Measurements from ENCODE around the gene HLA-DRA.

HLA-DRA gene

GRCh38 chr6:32475392-32476206 is 35.9 kb downstream of the HLA-DRA start:
- TF ChIP-seq POLR2A (IDR thresholded peaks at IDR 0.05; ENCODE audit: low read depth, low read length) = no peak
- FAIRE-seq (no peak), DNase-seq (ENCODE audit: insufficient read length, low spot score) (no peak)

DNA sequence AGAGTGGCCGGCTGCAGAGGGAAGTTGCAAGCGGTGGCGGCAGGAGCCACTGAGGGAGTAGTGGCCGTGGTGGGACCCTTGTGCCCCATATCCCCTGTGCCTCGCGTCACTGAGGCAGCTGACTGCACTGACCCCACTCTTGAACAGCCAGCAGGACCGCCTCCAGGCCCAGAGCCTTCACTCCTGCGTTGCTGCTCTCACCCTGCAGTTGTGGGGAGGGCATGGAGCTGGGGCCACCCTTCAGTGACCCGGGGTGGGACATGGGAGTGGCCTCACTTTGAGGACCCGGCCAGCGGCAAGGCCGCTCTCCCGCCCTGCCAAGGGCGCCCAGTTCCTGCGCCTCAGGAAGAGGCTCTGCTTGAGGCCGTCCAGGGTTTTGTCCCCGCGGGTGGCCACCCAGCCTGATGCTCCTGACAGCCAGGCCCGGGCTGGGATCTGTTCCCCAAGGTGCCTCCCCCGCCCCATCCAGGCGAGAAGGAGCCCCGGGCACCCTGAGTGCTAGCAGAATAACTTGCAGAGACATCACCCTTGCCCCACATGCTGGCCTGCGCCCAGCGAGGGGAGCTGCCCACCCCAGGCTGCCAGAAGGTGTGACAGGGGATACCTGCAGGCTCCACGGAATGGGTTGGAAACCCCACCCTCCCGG is 44.4 kb downstream of the HLA-DRA start:
- DNase-seq (ENCODE audit: insufficient read length, low spot score) (no peak), FAIRE-seq (no peak)
- TF ChIP-seq POLR2A (IDR thresholded peaks at IDR 0.05; ENCODE audit: low read depth, low read length) = no peak

- no peak for FAIRE-seq
- no peak for TF ChIP-seq POLR2A (IDR thresholded peaks at IDR 0.05; ENCODE audit: low read depth, low read length)
- DNase-seq (ENCODE audit: insufficient read length, low spot score) = no peak
These were observed 44.9 kb downstream of the HLA-DRA start for GRCh38 chr6:32484614-32484998.

DNA sequence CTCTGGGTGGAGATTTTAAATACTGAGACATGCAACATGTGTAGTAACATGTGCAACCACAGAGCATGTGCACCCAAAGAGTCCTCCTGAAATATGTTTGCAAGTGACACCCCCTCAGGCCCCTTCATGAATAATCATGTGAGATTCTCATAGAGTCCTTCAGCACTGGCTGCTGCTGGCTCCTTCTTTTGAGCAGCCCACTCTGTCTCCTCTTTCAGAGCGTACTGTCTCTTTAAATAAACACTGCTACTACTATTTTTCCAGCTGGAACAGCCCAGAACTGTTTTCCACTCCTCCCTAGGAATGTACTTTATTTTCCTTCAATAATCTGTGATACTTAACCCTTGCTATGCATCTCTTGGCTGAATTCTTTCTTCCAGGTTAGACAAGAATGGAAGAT is 48.4 kb downstream of the HLA-DRA start:
- FAIRE-seq (no peak), DNase-seq (ENCODE audit: insufficient read length, low spot score) (no peak)
- TF ChIP-seq POLR2A (IDR thresholded peaks at IDR 0.05; ENCODE audit: low read depth, low read length) = no peak

DNA sequence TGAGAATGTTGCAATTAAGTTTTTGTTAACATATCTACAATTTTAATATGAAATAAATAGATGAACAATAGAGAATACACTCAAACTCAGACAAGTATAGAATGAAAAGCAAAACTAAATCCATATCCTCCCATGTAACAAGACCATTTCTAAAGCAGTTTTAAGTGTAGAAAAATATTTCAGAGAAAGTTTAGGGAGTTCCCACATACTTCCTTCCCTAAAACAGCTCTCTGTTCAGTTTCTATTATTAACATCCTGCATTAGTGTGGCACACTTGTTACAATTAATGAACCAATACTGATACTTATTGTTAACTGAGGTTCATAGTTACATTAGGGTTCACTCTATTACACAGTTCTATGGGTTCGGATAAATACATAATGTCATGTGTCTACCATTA is 52.0 kb downstream of the HLA-DRA start:
- no peak for FAIRE-seq
- DNase-seq (ENCODE audit: insufficient read length, low spot score) = no peak
- no peak for TF ChIP-seq POLR2A (IDR thresholded peaks at IDR 0.05; ENCODE audit: low read depth, low read length)

- FAIRE-seq (no peak), DNase-seq (ENCODE audit: insufficient read length, low spot score) (no peak)
- no peak for TF ChIP-seq POLR2A (IDR thresholded peaks at IDR 0.05; ENCODE audit: low read depth, low read length)
These were observed 52.7 kb downstream of the HLA-DRA start for GRCh38 chr6:32492351-32492750.
